B cell (primary cell): ENCODE results near the gene NEUROD4. TPM values are rescaled to one million over a fixed set of nuclear protein-coding genes. Genes with fewer than 3 reads are reported as not detected.

Experiments used
- ATAC-seq: fragments of 200-7000 bp; cut with Tn5 transposase; one replicate; pipeline ENCODE4 v1.10.0; 2021; ENCODE audit warnings: low read depth, mild to moderate bottlenecking, moderate number of reproducible peaks, moderate library complexity
- CTCF ChIA-PET: fragments of 350-600 bp; sonication (Branson Sonifier 250); formaldehyde crosslinking; loops from one replicate; lab custom pipeline; 2021; ENCODE audit warnings: antibody characterized with exemption, inconsistent platforms; lab: Charles Lee
- POLR2A ChIA-PET: fragments of 350-600 bp; sonication (Branson Sonifier 250); formaldehyde crosslinking; loops from one replicate; lab custom pipeline; 2021; ENCODE audit warnings: antibody characterized with exemption; lab: Charles Lee
- DNase-seq: peaks from one replicate; pipeline ENCODE4 v3.0.0; 2013
- H2AFZ ChIP-seq: 2 replicates; pipeline ENCODE4 v1.6.1; 2012; ENCODE audit warnings: mild to moderate bottlenecking, low read depth, low read length; ENCODE audit not compliant: insufficient read depth, poor library complexity, severe bottlenecking
- H3K27ac ChIP-seq, 2 donors: 1 replicate in 1 of 2; 2 replicates in 1 of 2; pipeline ENCODE4 v1.5.1; 2012 to 2013; ENCODE audit warnings: low read length in 2 of 2, mild to moderate bottlenecking in 2 of 2, moderate library complexity in 1 of 2
- H3K27me3 ChIP-seq, 4 experiments: fragments of 200-600 bp in 1 of 4; sonication (generic) in 1 of 4; replicated peaks in 1 of 4; 1 replicate in 2 of 4; 2 replicates in 2 of 4; pipeline versions ENCODE4 v1.6.1 to v1.7.0; 2013 to 2016; ENCODE audit warnings: low read length in 3 of 4, mild to moderate bottlenecking in 2 of 4, mixed read lengths in 1 of 4, moderate library complexity in 1 of 4; ENCODE audit not compliant: insufficient read depth in 4 of 4, control insufficient read depth in 3 of 4; ENCODE audit errors: control extremely low read depth in 1 of 4
- H3K36me3 ChIP-seq, 2 experiments: replicated peaks in 1 of 2; 1 replicate in 1 of 2; 2 replicates in 1 of 2; pipeline versions ENCODE4 v1.6.1 to v1.7.1; 2013; ENCODE audit warnings: low read length in 1 of 2; ENCODE audit not compliant: insufficient read depth in 2 of 2, control insufficient read depth in 1 of 2; ENCODE audit errors: control extremely low read depth in 1 of 2, extremely low read depth in 1 of 2
- H3K4me1 ChIP-seq, 2 donors: fragments of 200-600 bp in 1 of 2; sonication (generic) in 1 of 2; 1 replicate in 1 of 2; 2 replicates in 1 of 2; pipeline versions ENCODE4 v1.5.1 to v1.6.1; 2013 to 2017; ENCODE audit warnings: low read length in 2 of 2; ENCODE audit not compliant: control insufficient read depth in 2 of 2, insufficient read depth in 2 of 2
- H3K4me2 ChIP-seq: replicated peaks from 2 replicates; pipeline ENCODE3; 2012; ENCODE audit warnings: mild to moderate bottlenecking, low read depth, low read length; ENCODE audit not compliant: poor library complexity, severe bottlenecking
- H3K4me3 ChIP-seq, 5 experiments: fragments of 200-600 bp in 1 of 5; sonication (generic) in 1 of 5; 1 replicate in 3 of 5; 2 replicates in 2 of 5; pipeline versions ENCODE4 v1.5.1 to v1.7.0; 2011 to 2016; ENCODE audit warnings: low read length in 4 of 5, mild to moderate bottlenecking in 4 of 5, low read depth in 2 of 5, control low read depth in 1 of 5, moderate library complexity in 1 of 5; ENCODE audit not compliant: insufficient read depth in 1 of 5; ENCODE audit errors: control extremely low read depth in 1 of 5, extremely low read depth in 1 of 5
- H3K79me2 ChIP-seq: fragments of 200-600 bp; sonication (generic); one replicate; pipeline ENCODE4 v1.6.0; 2016; ENCODE audit warnings: low read length; ENCODE audit not compliant: control insufficient read depth, insufficient read depth
- H3K9ac ChIP-seq: fragments of 200-600 bp; sonication (generic); 2 replicates; pipeline ENCODE4 v1.6.1; 2017; ENCODE audit warnings: mild to moderate bottlenecking, low read length, moderate library complexity
- H3K9me3 ChIP-seq, 3 donors: one replicate each; pipeline versions ENCODE4 v1.6.1 to v1.7.1; 2013; ENCODE audit warnings: low read length in 2 of 3; ENCODE audit not compliant: control insufficient read depth in 2 of 3, insufficient read depth in 1 of 3; ENCODE audit errors: control extremely low read depth in 1 of 3
- H4K20me1 ChIP-seq: 2 replicates; pipeline ENCODE4 v1.6.0; 2012; ENCODE audit warnings: mild to moderate bottlenecking, low read length; ENCODE audit not compliant: insufficient read depth, control insufficient read depth, poor library complexity, severe bottlenecking
- H3K27ac Mint-ChIP-seq: one replicate; pipeline ENCODE4 v1.8.0; 2021; ENCODE audit warnings: mixed read lengths
- H3K27me3 Mint-ChIP-seq: one replicate; pipeline ENCODE4 v1.8.0; 2021; ENCODE audit warnings: mixed read lengths
- H3K4me1 Mint-ChIP-seq: one replicate; pipeline ENCODE4 v1.8.0; 2021; ENCODE audit warnings: mixed read lengths
- H3K4me3 Mint-ChIP-seq: one replicate; pipeline ENCODE4 v1.8.0; 2021; ENCODE audit warnings: mixed read lengths
- H3K9me3 Mint-ChIP-seq: one replicate; pipeline ENCODE4 v1.8.0; 2022; ENCODE audit warnings: mixed read lengths; ENCODE audit not compliant: insufficient read depth
- CTCF ChIP-seq: fragments of 200-600 bp; IDR thresholded peaks from one replicate; pipeline ENCODE4 v1.8.0; 2022; ENCODE audit warnings: antibody characterized with exemption, mild to moderate bottlenecking
- EZH2 ChIP-seq: IDR thresholded peaks from 2 replicates; pipeline ENCODE4 v1.6.1; 2012; ENCODE audit warnings: borderline replicate concordance, low read depth, mild to moderate bottlenecking, moderate library complexity, low read length; ENCODE audit not compliant: insufficient read depth, poor library complexity, severe bottlenecking
- WGBS: methylation state at CpG from one replicate; pipeline ENCODE4 v1.1.5; 2013; ENCODE audit warnings: missing lambda C conversion rate; ENCODE audit not compliant: insufficient coverage; 5-methylcytosine and 5-hydroxymethylcytosine counted together
- intact Hi-C: fragments of 100-400 bp; cut with micrococcal nuclease; formaldehyde crosslinking; loops from one replicate; pipeline ENCODE4 v1.10.0; 2022
- polyA plus RNA-seq: library from polyadenylated mRNA; depleted of rRNA; stranded (reverse); fragments of >200 nt; gene quantifications from 2 replicates; pipeline ENCODE4 v1.2.3, GENCODE V29; 2012
- total RNA-seq, 2 donors: library from RNA; stranded (reverse); fragments of 120-200 nt in 1 of 2; gene quantifications; 1 replicate in 1 of 2; 2 replicates in 1 of 2; pipeline versions ENCODE4 v1.2.3 to v1.2.4, GENCODE V29; 2013 to 2022

NEUROD4 gene
- total and polyA plus RNA-seq, 2 donors (not counting 1 experiment from before 2014, with no cell fraction given): not detected

- Histone ChIP-seq H3K9ac (no peak overlapping the region), H2AFZ (no peak overlapping the region), H3K27ac (no peak overlapping the region), H3K27me3 (no peaks in the 10 kb centered on the region), H3K4me2 (no peak overlapping the region), H4K20me1 (no peaks in the 10 kb centered on the region), H3K79me2 (no peaks in the 10 kb centered on the region), H3K4me1 (peaks cover 27 to 28% of the 10 kb centered on the region in 2 donors), H3K9me3 (peaks cover 0 to 13% (median 13%) of the 10 kb centered on the region in 3 donors), H3K4me3 (no peak overlapping the region), H3K36me3 (no peaks in the 10 kb centered on the region)
- WGBS: 6% methylated on average over 2 of the region's 5 CpGs
- POLR2A ChIA-PET: no interaction called here
- no peak overlapping the region for H3K27ac Mint-ChIP-seq
- intact Hi-C loops: no loop called here
- no peaks in the 10 kb centered on the region for H3K9me3 Mint-ChIP-seq
- TF ChIP-seq CTCF (no peak), EZH2 (no peak)
- peaks cover 26% of the 10 kb centered on the region for H3K4me1 Mint-ChIP-seq
- H3K27me3 Mint-ChIP-seq: no peaks in the 10 kb centered on the region
- DNase-seq (no peak), ATAC-seq (no peak)
- CTCF ChIA-PET: interaction anchor here (0.7 to 13.4 kb wide), 2 partner anchors 16 to 74 kb away, joined by 3 to 647 read pairs; no protein-coding TSS in a partner anchor
- H3K4me3 Mint-ChIP-seq: peak overlapping the region; percentile 40
Observed at GRCh38 chr12:54998958-54999510, 20.7 kb upstream of the NEUROD4 start.

DNA sequence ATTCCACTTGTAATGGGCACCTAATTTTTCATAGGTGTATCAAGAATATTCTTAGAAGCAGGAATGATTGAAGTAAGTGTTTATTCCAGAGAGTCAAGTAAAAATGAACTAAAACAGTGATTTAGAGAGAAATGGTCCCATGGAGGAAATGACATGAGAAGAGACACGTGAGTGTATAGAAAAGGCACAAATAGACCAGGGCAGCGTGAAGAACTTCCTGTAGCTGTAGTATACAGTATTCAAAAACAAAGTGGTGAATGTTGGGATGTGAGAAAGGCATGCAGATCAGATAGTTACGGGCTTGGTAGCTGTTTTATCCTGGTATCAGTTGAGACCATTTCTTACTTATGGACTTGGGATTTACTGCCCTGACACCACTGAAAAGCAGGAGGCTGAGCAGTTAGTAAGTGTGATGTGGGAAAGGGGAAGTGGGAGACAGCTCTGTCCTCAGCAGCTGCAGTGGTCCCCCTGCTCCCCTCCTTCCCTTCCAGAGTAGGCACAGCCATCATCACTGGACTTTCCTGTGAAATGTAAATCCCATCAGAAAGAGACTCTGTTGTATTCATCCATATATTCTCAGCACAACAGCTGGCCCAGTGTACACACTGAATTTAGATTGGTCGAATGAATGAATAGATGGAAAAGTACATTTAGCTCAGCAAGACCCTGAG lies 18.4 kb upstream of the NEUROD4 start:
- no peaks in the 10 kb centered on the region for H3K27me3 Mint-ChIP-seq
- H3K4me3 Mint-ChIP-seq: peak overlapping the region; percentile 65
- H3K4me3 ChIP-seq: no peak overlapping the region
- TF ChIP-seq CTCF: no peak
- no peak for TF ChIP-seq EZH2
- peaks cover 27 to 28% of the 10 kb centered on the region in 2 donors for H3K4me1 ChIP-seq
- no peaks in the 10 kb centered on the region for H3K79me2 ChIP-seq
- no peaks in the 10 kb centered on the region for H4K20me1 ChIP-seq
- 13% methylated on average over 2 of the region's 4 CpGs for WGBS
- H3K36me3 ChIP-seq: no peaks in the 10 kb centered on the region
- no peaks in the 10 kb centered on the region for H3K27me3 ChIP-seq
- H3K9ac ChIP-seq: no peak overlapping the region
- peak overlapping the region; percentile 42 for H3K4me2 ChIP-seq
- DNase-seq: peak; percentile 48
- peak overlapping the region; percentile 48 for H2AFZ ChIP-seq
- intact Hi-C loops: no loop called here
- peaks cover 26% of the 10 kb centered on the region for H3K4me1 Mint-ChIP-seq
- H3K27ac ChIP-seq: peak overlapping the region; percentile 38 to 64
- CTCF ChIA-PET: interaction anchor here (3.2 to 13.4 kb wide), 2 partner anchors 8 to 72 kb away, joined by 17 to 647 read pairs; no protein-coding TSS in a partner anchor
- H3K27ac Mint-ChIP-seq: peak overlapping the region; percentile 28
- peak; percentile 49 for ATAC-seq
- H3K9me3 ChIP-seq: peaks cover 0 to 13% (median 13%) of the 10 kb centered on the region in 3 donors
- POLR2A ChIA-PET: no interaction called here
- peaks cover 4% of the 10 kb centered on the region for H3K9me3 Mint-ChIP-seq
